ENCODE results near the gene HMGCR.

DNA sequence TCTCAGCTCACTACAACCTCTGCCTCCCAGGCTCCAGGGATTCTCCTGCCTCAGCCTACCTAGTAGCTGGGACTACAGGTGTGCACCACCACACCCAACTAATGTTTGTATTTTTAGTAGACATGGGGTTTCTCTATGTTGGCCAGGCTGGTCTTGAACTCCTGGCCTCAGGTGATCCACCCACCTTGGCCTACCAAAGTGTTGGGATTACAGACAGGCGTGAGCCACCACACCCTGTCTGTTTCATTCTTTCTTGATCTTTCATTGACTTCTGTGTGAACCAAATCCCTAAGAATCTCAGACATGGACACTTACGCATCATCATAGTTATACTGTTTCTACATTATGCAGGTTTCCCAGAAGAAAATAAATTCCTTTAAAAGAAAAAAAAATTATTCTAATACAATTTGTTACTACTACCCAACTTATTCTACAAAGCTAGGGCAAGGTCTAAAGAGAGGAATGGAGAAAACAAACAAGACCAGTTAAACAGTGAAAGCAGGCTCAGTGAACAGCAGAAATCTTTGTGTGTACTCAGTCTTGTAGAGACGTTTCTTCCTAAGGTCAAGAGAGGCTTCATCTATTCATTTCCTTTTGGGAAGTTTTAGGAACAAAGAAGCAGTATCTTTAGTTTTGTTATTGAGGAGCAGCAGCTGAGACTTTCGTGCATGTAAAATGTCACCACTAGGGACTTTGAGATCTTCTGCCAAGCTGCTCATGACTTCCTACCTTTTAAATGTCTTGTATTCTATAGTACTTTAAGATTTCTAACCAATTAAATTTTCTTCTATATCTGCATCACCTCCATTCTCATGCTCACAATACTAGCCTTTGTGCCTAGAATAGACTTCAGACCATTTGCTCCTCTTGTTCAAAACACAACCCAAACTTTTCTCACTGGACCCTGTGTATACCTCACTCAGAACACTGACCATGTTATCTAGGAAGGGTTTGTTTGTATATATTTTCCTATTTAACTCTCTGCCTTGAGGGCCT lies 5.6 kb upstream of the HMGCR start:
- TF ChIP-seq, protein P1, sequence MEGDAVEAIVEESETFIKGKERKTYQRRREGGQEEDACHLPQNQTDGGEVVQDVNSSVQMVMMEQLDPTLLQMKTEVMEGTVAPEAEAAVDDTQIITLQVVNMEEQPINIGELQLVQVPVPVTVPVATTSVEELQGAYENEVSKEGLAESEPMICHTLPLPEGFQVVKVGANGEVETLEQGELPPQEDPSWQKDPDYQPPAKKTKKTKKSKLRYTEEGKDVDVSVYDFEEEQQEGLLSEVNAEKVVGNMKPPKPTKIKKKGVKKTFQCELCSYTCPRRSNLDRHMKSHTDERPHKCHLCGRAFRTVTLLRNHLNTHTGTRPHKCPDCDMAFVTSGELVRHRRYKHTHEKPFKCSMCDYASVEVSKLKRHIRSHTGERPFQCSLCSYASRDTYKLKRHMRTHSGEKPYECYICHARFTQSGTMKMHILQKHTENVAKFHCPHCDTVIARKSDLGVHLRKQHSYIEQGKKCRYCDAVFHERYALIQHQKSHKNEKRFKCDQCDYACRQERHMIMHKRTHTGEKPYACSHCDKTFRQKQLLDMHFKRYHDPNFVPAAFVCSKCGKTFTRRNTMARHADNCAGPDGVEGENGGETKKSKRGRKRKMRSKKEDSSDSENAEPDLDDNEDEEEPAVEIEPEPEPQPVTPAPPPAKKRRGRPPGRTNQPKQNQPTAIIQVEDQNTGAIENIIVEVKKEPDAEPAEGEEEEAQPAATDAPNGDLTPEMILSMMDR (IDR thresholded peaks at IDR 0.05; ENCODE audit: low read depth, low read length, poor library complexity, severe bottlenecking), result peak; percentile 43
- TF ChIP-seq EZH2phosphoT487 (IDR thresholded peaks at IDR 0.05; ENCODE audit: borderline replicate concordance, low read length), result no peak

Data from DOHH2 (cell line).